Measurements from ENCODE around the gene SEPTIN2. TPM values are rescaled to one million over a fixed set of nuclear protein-coding genes. Genes with fewer than 3 reads are reported as not detected.

Gene SEPTIN2
- total and polyA plus RNA-seq, 2 donors (not counting 3 experiments of a cell fraction or from before 2014, with no cell fraction given): 427 to 512 TPM

- ChIA-PET CTCF (interaction anchor here (1.5 kb wide), 1 partner anchor 9 kb away, joined by 6 read pairs; no protein-coding TSS in a partner anchor), POLR2A (no interaction called here)
- dilution Hi-C loops (cut with MboI; ENCODE audit: extremely low pct_ligation_motif_present, low sequenced_read_pairs): no loop called here
- H2AFZ ChIP-seq (ENCODE audit: low read depth, low read length): no peak overlapping the region
- no peak overlapping the region for H3K4me2 ChIP-seq (ENCODE audit: insufficient read depth, low read length)
- no peaks in the 10 kb centered on the region for H3K9me3 ChIP-seq (replicated peaks; ENCODE audit: control insufficient read depth, insufficient read depth, low read length)
- no peak overlapping the region for H3K4me3 ChIP-seq (replicated peaks in 1 of 3; ENCODE audit: insufficient read depth in 1 of 3, low read depth in 1 of 3, low read length in 3 of 3)
- FAIRE-seq (no peak), DNase-seq (ENCODE audit: low read depth, low spot score) (no peak)
- intact Hi-C loops (cut with micrococcal nuclease): loop anchor here (10.0 kb wide), 1 partner anchor 457 kb away; no protein-coding TSS in a partner anchor
- TF ChIP-seq GATA2 (IDR thresholded peaks at IDR 0.05; ENCODE audit: insufficient read depth, insufficient read length, low read depth, low read length) (no peak), CTCF (IDR thresholded peaks at IDR 0.05; ENCODE audit: extremely low read depth in 1 of 2, insufficient read depth in 1 of 2, low read depth in 1 of 2, low read length in 2 of 2) (no peak), EZH2 (IDR thresholded peaks at IDR 0.05; ENCODE audit: borderline replicate concordance, low read depth, low read length, severe bottlenecking) (no peak), FOS (IDR thresholded peaks at IDR 0.05; ENCODE audit: borderline replicate concordance, insufficient read depth, low read length) (no peak), POLR2AphosphoS5 (IDR thresholded peaks at IDR 0.05; ENCODE audit: insufficient read depth, low read depth, low read length) (no peak), MYC (IDR thresholded peaks at IDR 0.05; ENCODE audit: low read depth, low read length) (no peak), JUN (IDR thresholded peaks at IDR 0.05; ENCODE audit: borderline replicate concordance, insufficient read depth, insufficient read length, low read depth) (no peak)
- peaks cover 0 to 4% of the 10 kb centered on the region in 2 experiments for H3K36me3 ChIP-seq (ENCODE audit: control insufficient read depth in 2 of 2, extremely low read depth in 1 of 2, insufficient read depth in 2 of 2, low read length in 2 of 2)
- no peaks in the 10 kb centered on the region for H3K27me3 ChIP-seq (ENCODE audit: control insufficient read depth in 2 of 2, insufficient read depth in 2 of 2, low read length in 2 of 2)
- no peak overlapping the region for H3K27ac ChIP-seq (ENCODE audit: insufficient read depth, low read depth, low read length)
- H3K79me2 ChIP-seq (ENCODE audit: control insufficient read depth, insufficient read depth, low read length): peaks cover 88% of the 10 kb centered on the region
- peaks cover 12% of the 10 kb centered on the region for H3K4me1 ChIP-seq (ENCODE audit: control insufficient read depth, extremely low read depth, insufficient read depth, low read length)
- BruUV-seq (replicated peaks): no TSS peak
- no peaks in the 10 kb centered on the region for H4K20me1 ChIP-seq (replicated peaks; ENCODE audit: control insufficient read depth, extremely low read depth, insufficient read depth, low read length)
- H3K9me1 ChIP-seq (replicated peaks; ENCODE audit: control insufficient read depth, extremely low read depth, insufficient read depth, low read length): no peaks in the 10 kb centered on the region
- no peak overlapping the region for H3K9ac ChIP-seq (replicated peaks; ENCODE audit: extremely low read depth, insufficient read depth, low read length)
Measured at GRCh38 chr2:241312082-241312481, 3.6 kb upstream of the SEPTIN2 start.
